CD14-positive monocyte (primary cell): ENCODE data around the gene PTPRE. TPM values are rescaled to one million over a fixed set of nuclear protein-coding genes. Genes with fewer than 3 reads are reported as not detected.

Source experiments
- DNase-seq, 3 donors: peaks; one replicate each; pipeline ENCODE4 v3.0.0-alpha.2; 2011 to 2022
- H2AFZ ChIP-seq: 2 replicates; pipeline ENCODE4 v1.6.0; 2012; ENCODE audit warnings: mild to moderate bottlenecking, low read depth, low read length, inconsistent platforms; ENCODE audit not compliant: insufficient read depth, poor library complexity, severe bottlenecking
- H3K27ac ChIP-seq, 2 donors: 1 replicate in 1 of 2; 2 replicates in 1 of 2; pipeline ENCODE4 v1.5.1; 2012 to 2013; ENCODE audit warnings: low read length in 2 of 2, control low read depth in 1 of 2, inconsistent platforms in 1 of 2, low read depth in 1 of 2, mild to moderate bottlenecking in 1 of 2
- H3K27me3 ChIP-seq, 2 donors: one replicate each; pipeline versions ENCODE4 v1.6.0 to v1.6.1; 2011 to 2013; ENCODE audit warnings: low read length in 2 of 2; ENCODE audit not compliant: control insufficient read depth in 2 of 2, insufficient read depth in 2 of 2
- H3K36me3 ChIP-seq, 2 donors: replicated peaks in 1 of 2; 1 replicate in 1 of 2; 2 replicates in 1 of 2; pipeline versions ENCODE4 v1.5.1 to v1.6.1; 2012 to 2013; ENCODE audit warnings: low read length in 2 of 2, control low read depth in 1 of 2, inconsistent platforms in 1 of 2, mild to moderate bottlenecking in 1 of 2; ENCODE audit not compliant: insufficient read depth in 2 of 2, control insufficient read depth in 1 of 2
- H3K4me1 ChIP-seq, 2 donors: 1 replicate in 1 of 2; 2 replicates in 1 of 2; pipeline versions ENCODE4 v1.5.1 to v1.6.1; 2012 to 2013; ENCODE audit warnings: low read length in 2 of 2, control low read depth in 1 of 2, inconsistent platforms in 1 of 2, mild to moderate bottlenecking in 1 of 2, moderate library complexity in 1 of 2; ENCODE audit not compliant: insufficient read depth in 2 of 2, control insufficient read depth in 1 of 2
- H3K4me2 ChIP-seq: replicated peaks from 2 replicates; pipeline ENCODE3; 2012; ENCODE audit warnings: low read length, moderate library complexity, mild to moderate bottlenecking; ENCODE audit not compliant: poor library complexity, severe bottlenecking; ENCODE audit errors: extremely low read depth
- H3K4me3 ChIP-seq, 3 experiments: fragments of 200-600 bp in 1 of 3; sonication (generic) in 1 of 3; replicated peaks in 1 of 3; 1 replicate in 2 of 3; 2 replicates in 1 of 3; pipeline ENCODE4 v1.5.1; 2011 to 2013; ENCODE audit warnings: low read length in 3 of 3, mild to moderate bottlenecking in 3 of 3, control low read depth in 2 of 3, low read depth in 2 of 3, inconsistent platforms in 1 of 3, moderate library complexity in 1 of 3
- H3K79me2 ChIP-seq: 2 replicates; pipeline ENCODE4 v1.6.0; 2012; ENCODE audit warnings: mild to moderate bottlenecking, control low read depth, inconsistent platforms, low read length, moderate library complexity; ENCODE audit not compliant: insufficient read depth
- H3K9ac ChIP-seq: 2 replicates; pipeline ENCODE4 v1.6.0; 2017; ENCODE audit warnings: low read length, mild to moderate bottlenecking; ENCODE audit not compliant: insufficient read depth, poor library complexity, severe bottlenecking
- H3K9me3 ChIP-seq, 2 donors: replicated peaks in 1 of 2; 1 replicate in 1 of 2; 2 replicates in 1 of 2; pipeline versions ENCODE4 v1.5.1 to v1.6.1; 2012 to 2013; ENCODE audit warnings: low read length in 2 of 2, control low read depth in 1 of 2; ENCODE audit not compliant: control insufficient read depth in 1 of 2, insufficient read depth in 1 of 2
- H4K20me1 ChIP-seq: 2 replicates; pipeline ENCODE4 v1.6.0; 2012; ENCODE audit warnings: mild to moderate bottlenecking, low read length, control low read depth, moderate library complexity; ENCODE audit not compliant: insufficient read depth
- H3K27ac Mint-ChIP-seq, 7 donors: one replicate each; pipeline ENCODE4 v1.8.0; 2020; ENCODE audit warnings: mild to moderate bottlenecking in 7 of 7, mixed read lengths in 7 of 7, moderate library complexity in 6 of 7, inconsistent platforms in 2 of 7
- H3K27me3 Mint-ChIP-seq, 3 donors: one replicate each; pipeline ENCODE4 v1.8.0; 2021 to 2022; ENCODE audit warnings: low read depth in 3 of 3, mild to moderate bottlenecking in 3 of 3, mixed read lengths in 3 of 3, moderate library complexity in 3 of 3, inconsistent platforms in 1 of 3
- H3K36me3 Mint-ChIP-seq, 2 donors: one replicate each; pipeline ENCODE4 v1.8.0; 2020; ENCODE audit warnings: mixed read lengths in 2 of 2, inconsistent platforms in 1 of 2, mild to moderate bottlenecking in 1 of 2
- H3K4me1 Mint-ChIP-seq: one replicate; pipeline ENCODE4 v1.8.0; 2020; ENCODE audit warnings: mild to moderate bottlenecking, mixed read lengths
- H3K4me3 Mint-ChIP-seq, 2 donors: one replicate each; pipeline ENCODE4 v1.8.0; 2020; ENCODE audit warnings: mild to moderate bottlenecking in 2 of 2, mixed read lengths in 2 of 2, moderate library complexity in 1 of 2
- H3K9me3 Mint-ChIP-seq, 7 donors: one replicate each; pipeline ENCODE4 v1.8.0; 2020 to 2022; ENCODE audit warnings: mixed read lengths in 7 of 7, mild to moderate bottlenecking in 6 of 7, moderate library complexity in 6 of 7, inconsistent platforms in 2 of 7
- CTCF ChIP-seq: fragments of 200-600 bp; IDR thresholded peaks from one replicate; pipeline ENCODE4 v1.8.0; 2022; ENCODE audit warnings: antibody characterized with exemption, mild to moderate bottlenecking
- WGBS: methylation state at CpG from one replicate; pipeline ENCODE4 v1.1.5; 2013; ENCODE audit warnings: missing lambda C conversion rate; ENCODE audit not compliant: insufficient coverage; 5-methylcytosine and 5-hydroxymethylcytosine counted together
- intact Hi-C, 2 donors: fragments of 100-400 bp; cut with micrococcal nuclease; formaldehyde crosslinking; loops; one replicate each; pipeline versions ENCODE4 v1.15.0 to v1.15.1; 2023
- polyA plus RNA-seq, 3 donors: library from polyadenylated mRNA; depleted of rRNA in 1 of 3; unstranded in 2 of 3; stranded (reverse) in 1 of 3; fragments of 300-500 nt in 2 of 3; fragments of >200 nt in 1 of 3; fragmentation: Illumina TruSeq in 2 of 3; gene quantifications; 1 replicate in 2 of 3; 2 replicates in 1 of 3; pipeline ENCODE4 v1.2.3, GENCODE V29; 2012 to 2021

PTPRE gene
- polyA plus RNA-seq, 3 donors: 95.2 to 271 (median 125) TPM

DNA sequence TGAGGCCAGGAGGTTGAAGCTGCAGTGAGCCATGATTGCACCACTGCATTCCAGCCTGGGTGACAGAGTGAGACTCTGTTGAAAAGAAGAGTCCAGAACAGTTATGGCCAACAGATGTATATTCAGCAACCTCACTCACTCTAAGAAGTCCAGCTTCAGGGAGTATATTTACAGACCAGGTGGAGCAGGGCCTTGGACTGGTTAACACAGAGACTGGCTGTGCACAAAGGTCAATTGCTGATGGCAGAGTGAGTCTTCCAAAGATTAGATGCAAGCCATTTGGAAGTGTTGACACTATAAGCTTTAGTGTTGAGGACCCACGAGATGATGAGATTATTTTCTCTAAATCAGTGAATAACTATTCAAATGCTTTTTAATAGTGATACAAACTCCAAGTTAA is 39.1 kb upstream of the PTPRE start:
- Histone ChIP-seq H3K9me3 (peaks cover 12 to 23% of the 10 kb centered on the region in 2 donors), H3K4me1 (no peaks in the 10 kb centered on the region), H2AFZ (no peak overlapping the region), H3K36me3 (no peaks in the 10 kb centered on the region), H3K79me2 (no peaks in the 10 kb centered on the region), H3K27me3 (no peaks in the 10 kb centered on the region), H3K9ac (no peak overlapping the region), H3K4me3 (no peak overlapping the region), H4K20me1 (no peaks in the 10 kb centered on the region), H3K4me2 (no peak overlapping the region), H3K27ac (no peak overlapping the region)
- WGBS: no CpG with 5 or more reads among the region's 1 CpG
- no peak overlapping the region for H3K4me3 Mint-ChIP-seq
- intact Hi-C loops: no loop called here
- peaks cover 21 to 37% (median 31%) of the 10 kb centered on the region in 7 donors for H3K9me3 Mint-ChIP-seq
- H3K27me3 Mint-ChIP-seq: peaks cover 2 to 8% (median 7%) of the 10 kb centered on the region in 3 donors
- H3K4me1 Mint-ChIP-seq: peaks cover 13% of the 10 kb centered on the region
- DNase-seq: no peak
- H3K27ac Mint-ChIP-seq: no peak overlapping the region
- TF ChIP-seq CTCF: no peak
- H3K36me3 Mint-ChIP-seq: no peaks in the 10 kb centered on the region

GRCh38 chr10:127869329-127869728 is 37.6 kb upstream of the PTPRE start:
- Mint-ChIP-seq H3K27me3 (peaks cover 2 to 7% (median 7%) of the 10 kb centered on the region in 3 donors), H3K27ac (no peak overlapping the region), H3K4me1 (peaks cover 23% of the 10 kb centered on the region), H3K36me3 (no peaks in the 10 kb centered on the region), H3K9me3 (peaks cover 9 to 22% (median 18%) of the 10 kb centered on the region in 7 donors), H3K4me3 (no peak overlapping the region)
- H3K79me2 ChIP-seq: no peaks in the 10 kb centered on the region
- peaks cover 0 to 10% of the 10 kb centered on the region in 2 donors for H3K9me3 ChIP-seq
- H2AFZ ChIP-seq: no peak overlapping the region
- no peaks in the 10 kb centered on the region for H3K36me3 ChIP-seq
- DNase-seq: no peak
- TF ChIP-seq CTCF: no peak
- peaks cover 4 to 5% of the 10 kb centered on the region in 2 donors for H3K4me1 ChIP-seq
- no peak overlapping the region for H3K9ac ChIP-seq
- H4K20me1 ChIP-seq: no peaks in the 10 kb centered on the region
- intact Hi-C loops: no loop called here
- no peaks in the 10 kb centered on the region for H3K27me3 ChIP-seq
- H3K4me3 ChIP-seq: no peak overlapping the region
- H3K27ac ChIP-seq: no peak overlapping the region
- H3K4me2 ChIP-seq: no peak overlapping the region
